Osteocyte (in vitro differentiated cells): ENCODE data around the gene LRRK2. TPM values are rescaled to one million over a fixed set of nuclear protein-coding genes. Genes with fewer than 3 reads are reported as not detected.

Experiments
- DNase-seq: peaks from one replicate; pipeline ENCODE4 v3.0.0; 2021; ENCODE audit warnings: mixed read lengths; ENCODE audit not compliant: unreplicated experiment; ENCODE audit errors: extremely low spot score
- H3K27ac Mint-ChIP-seq: one replicate; pipeline ENCODE4 v1.8.0; 2021; ENCODE audit warnings: mild to moderate bottlenecking, mixed read lengths; ENCODE audit not compliant: unreplicated experiment
- H3K27me3 Mint-ChIP-seq: one replicate; pipeline ENCODE4 v1.8.0; 2021; ENCODE audit warnings: mixed read lengths; ENCODE audit not compliant: unreplicated experiment
- H3K36me3 Mint-ChIP-seq: one replicate; pipeline ENCODE4 v1.8.0; 2021; ENCODE audit warnings: mixed read lengths; ENCODE audit not compliant: unreplicated experiment
- H3K4me1 Mint-ChIP-seq: one replicate; pipeline ENCODE4 v1.8.0; 2021; ENCODE audit warnings: mixed read lengths; ENCODE audit not compliant: unreplicated experiment
- H3K4me3 Mint-ChIP-seq: one replicate; pipeline ENCODE4 v1.8.0; 2021; ENCODE audit warnings: mild to moderate bottlenecking, moderate library complexity, mixed read lengths; ENCODE audit not compliant: unreplicated experiment
- H3K9me3 Mint-ChIP-seq: one replicate; pipeline ENCODE4 v1.8.0; 2021; ENCODE audit warnings: mixed read lengths; ENCODE audit not compliant: unreplicated experiment
- CTCF ChIP-seq: fragments of 200-600 bp; sonication (generic); IDR thresholded peaks from 2 replicates; pipeline ENCODE4 v1.5.0; 2021; ENCODE audit warnings: antibody characterized with exemption, mild to moderate bottlenecking, moderate library complexity
- total RNA-seq: library from RNA; stranded (reverse); gene quantifications from 2 replicates; pipeline ENCODE4 v1.2.1, GENCODE V29; 2021

Gene LRRK2
- total RNA-seq, 1 donor from 2014 or later: not detected

GRCh38 chr12:40183715-40184114, 41.1 kb upstream of the LRRK2 start:
- no peak for DNase-seq
- H3K4me1 Mint-ChIP-seq: no peaks in the 10 kb centered on the region
- H3K9me3 Mint-ChIP-seq: peaks cover 5% of the 10 kb centered on the region
- H3K27ac Mint-ChIP-seq: no peak overlapping the region
- no peak for TF ChIP-seq CTCF
- H3K4me3 Mint-ChIP-seq: no peak overlapping the region
- H3K36me3 Mint-ChIP-seq: no peaks in the 10 kb centered on the region
- H3K27me3 Mint-ChIP-seq: no peaks in the 10 kb centered on the region

- H3K4me3 Mint-ChIP-seq: no peak overlapping the region
- H3K9me3 Mint-ChIP-seq: peaks cover 5% of the 10 kb centered on the region
- no peak for TF ChIP-seq CTCF
- DNase-seq: no peak
- no peaks in the 10 kb centered on the region for H3K4me1 Mint-ChIP-seq
- H3K27ac Mint-ChIP-seq: no peak overlapping the region
- no peaks in the 10 kb centered on the region for H3K27me3 Mint-ChIP-seq
- H3K36me3 Mint-ChIP-seq: no peaks in the 10 kb centered on the region
Observed at GRCh38 chr12:40184493-40185302, 40.1 kb upstream of the LRRK2 start.

GRCh38 chr12:40185303-40185693, 39.5 kb upstream of the LRRK2 start:
- peaks cover 7% of the 10 kb centered on the region for H3K9me3 Mint-ChIP-seq
- H3K4me3 Mint-ChIP-seq: no peak overlapping the region
- DNase-seq: no peak
- no peak overlapping the region for H3K27ac Mint-ChIP-seq
- no peaks in the 10 kb centered on the region for H3K36me3 Mint-ChIP-seq
- H3K4me1 Mint-ChIP-seq: no peaks in the 10 kb centered on the region
- no peak for TF ChIP-seq CTCF
- no peaks in the 10 kb centered on the region for H3K27me3 Mint-ChIP-seq

- Mint-ChIP-seq H3K27me3 (no peaks in the 10 kb centered on the region), H3K4me1 (no peaks in the 10 kb centered on the region), H3K27ac (no peak overlapping the region), H3K4me3 (no peak overlapping the region), H3K9me3 (peaks cover 8% of the 10 kb centered on the region), H3K36me3 (no peaks in the 10 kb centered on the region)
- no peak for DNase-seq
- TF ChIP-seq CTCF: no peak
Observed at GRCh38 chr12:40188558-40189320, 36.1 kb upstream of the LRRK2 start.

- no peak overlapping the region for H3K4me3 Mint-ChIP-seq
- no peaks in the 10 kb centered on the region for H3K4me1 Mint-ChIP-seq
- DNase-seq: no peak
- peaks cover 5% of the 10 kb centered on the region for H3K9me3 Mint-ChIP-seq
- no peaks in the 10 kb centered on the region for H3K27me3 Mint-ChIP-seq
- TF ChIP-seq CTCF: no peak
- H3K36me3 Mint-ChIP-seq: no peaks in the 10 kb centered on the region
- H3K27ac Mint-ChIP-seq: no peak overlapping the region
Observed at GRCh38 chr12:40192704-40193255, 32.0 kb upstream of the LRRK2 start.
